PC-3 (cell line): ENCODE data around the gene SLC25A21. TPM values are rescaled to one million over a fixed set of nuclear protein-coding genes. Genes with fewer than 3 reads are reported as not detected.

Experiments
- ATAC-seq: fragments of 200-7000 bp; cut with Tn5 transposase; 2 replicates; pipeline ENCODE4 v1.9.1; 2020; ENCODE audit warnings: mild to moderate bottlenecking, moderate library complexity
- BruUV-seq: library from RNA; stranded (reverse); fragments of 400-500 nt; replicated peaks from 2 replicates; lab custom pipeline; 2021; lab: Mats Ljungman, UMichigan
- CTCF ChIA-PET: fragments of 300-600 bp; sonication (Branson Sonifier 250); formaldehyde crosslinking; loops from one replicate; lab custom pipeline; 2022; ENCODE audit warnings: antibody characterized with exemption; lab: Charles Lee
- POLR2A ChIA-PET: fragments of 300-600 bp; sonication (Branson Sonifier 250); formaldehyde crosslinking; loops from one replicate; lab custom pipeline; 2022; ENCODE audit warnings: antibody characterized with exemption; ENCODE audit not compliant: unreplicated experiment; lab: Charles Lee
- DNase-seq: peaks from one replicate; pipeline ENCODE4 v3.0.0-alpha.2; 2015
- H2AFZ ChIP-seq: fragments of 300-600 bp; sonication (generic); 2 replicates; pipeline ENCODE4 v1.6.0; 2016; ENCODE audit warnings: antibody characterized with exemption, low read length
- H3F3A ChIP-seq: fragments of 300-600 bp; sonication (generic); one replicate; pipeline ENCODE4 v1.6.0; 2017; ENCODE audit warnings: antibody characterized with exemption, low read length, control low read depth, mild to moderate bottlenecking; ENCODE audit not compliant: unreplicated experiment
- H3K27ac ChIP-seq: fragments of 300-600 bp; sonication (generic); 2 replicates; pipeline ENCODE4 v1.5.1; 2016; ENCODE audit warnings: mild to moderate bottlenecking, low read length
- H3K27me3 ChIP-seq: fragments of 300-600 bp; sonication (generic); 2 replicates; pipeline ENCODE4 v1.6.1; 2016; ENCODE audit warnings: low read length, mixed read lengths
- H3K36me3 ChIP-seq: fragments of 300-600 bp; sonication (generic); 2 replicates; pipeline ENCODE4 v1.6.1; 2016; ENCODE audit warnings: low read depth, mixed run types, low read length, mixed read lengths
- H3K4me1 ChIP-seq: fragments of 300-600 bp; sonication (generic); 2 replicates; pipeline ENCODE4 v1.5.1; 2016; ENCODE audit warnings: low read length; ENCODE audit not compliant: insufficient read depth
- H3K4me2 ChIP-seq: fragments of 300-600 bp; sonication (generic); 2 replicates; pipeline ENCODE4 v1.6.0; 2016; ENCODE audit warnings: low read length
- H3K4me3 ChIP-seq: fragments of 300-600 bp; sonication (generic); 2 replicates; pipeline ENCODE4 v1.5.1; 2016; ENCODE audit warnings: mild to moderate bottlenecking, low read length, mixed read lengths
- H3K79me2 ChIP-seq: fragments of 300-600 bp; sonication (generic); 2 replicates; pipeline ENCODE4 v1.6.1; 2017; ENCODE audit warnings: low read length, mixed read lengths
- H3K9ac ChIP-seq: fragments of 300-600 bp; sonication (generic); 2 replicates; pipeline ENCODE4 v1.6.0; 2016; ENCODE audit warnings: mild to moderate bottlenecking, low read length
- H3K9me2 ChIP-seq: fragments of 300-600 bp; sonication (generic); replicated peaks from 2 replicates; pipeline ENCODE4 v1.6.1; 2016; ENCODE audit warnings: mixed run types, low read length, mixed read lengths
- H3K9me3 ChIP-seq: fragments of 300-600 bp; sonication (generic); 2 replicates; pipeline ENCODE4 v1.6.1; 2016; ENCODE audit warnings: low read length, mixed read lengths
- H4K20me1 ChIP-seq: fragments of 300-600 bp; sonication (generic); 2 replicates; pipeline ENCODE4 v1.6.1; 2016; ENCODE audit warnings: low read length, mixed read lengths
- CTCF ChIP-seq: fragments of 300-600 bp; sonication (generic); conservative IDR thresholded peaks from 2 replicates; pipeline ENCODE4 v1.5.1; 2017; ENCODE audit warnings: antibody characterized with exemption, low read depth, mild to moderate bottlenecking, low read length
- EZH2 ChIP-seq: fragments of 300-600 bp; sonication (generic); IDR thresholded peaks from one replicate; pipeline ENCODE4 v1.6.1; 2017; ENCODE audit warnings: antibody characterized with exemption, mild to moderate bottlenecking, low read length; ENCODE audit not compliant: unreplicated experiment
- EZH2phosphoT487 ChIP-seq: fragments of 300-600 bp; sonication (generic); IDR thresholded peaks from 2 replicates; pipeline ENCODE4 v1.6.1; 2018; ENCODE audit warnings: mild to moderate bottlenecking, antibody characterized with exemption, low read length, borderline replicate concordance
- intact Hi-C: fragments of 100-400 bp; cut with micrococcal nuclease; formaldehyde crosslinking; loops from 2 replicates; pipeline ENCODE4 v1.9.0; 2023
- total RNA-seq: library from RNA; depleted of rRNA; stranded (reverse); fragments of >200 nt; gene quantifications from 2 replicates; pipeline ENCODE4 v1.2.3, GENCODE V29; 2014

SLC25A21 gene
- total RNA-seq, 1 experiment from 2014 or later: 0.87 TPM

GRCh38 chr14:37153483-37153882 is 18.9 kb downstream of the SLC25A21 start:
- Histone ChIP-seq H3K9me3 (peaks cover 9% of the 10 kb centered on the region; the same call in 1 of the 2 replicates), H4K20me1 (no peaks in the 10 kb centered on the region), H3K4me2 (no peak overlapping the region), H3K9me2 (no peaks in the 10 kb centered on the region), H3K36me3 (peaks cover 7% of the 10 kb centered on the region; the same call in 1 of the 2 replicates), H3K79me2 (no peaks in the 10 kb centered on the region), H3F3A (no peaks in the 10 kb centered on the region), H3K27ac (no peak overlapping the region), H3K27me3 (no peaks in the 10 kb centered on the region), H3K9ac (no peak overlapping the region), H3K4me3 (no peak overlapping the region), H2AFZ (no peak overlapping the region), H3K4me1 (no peaks in the 10 kb centered on the region)
- ATAC-seq: no peak
- DNase-seq: no peak
- TF ChIP-seq CTCF (no peak), EZH2phosphoT487 (no peak), EZH2 (no peak)
- BruUV-seq: no TSS peak
- POLR2A ChIA-PET: interaction anchor here (0.6 kb wide), 1 partner anchor 45 kb away, joined by 3 read pairs; no protein-coding TSS in a partner anchor
- CTCF ChIA-PET: interaction anchor here (0.6 to 0.8 kb wide), 2 partner anchors 79 to 492 kb away, joined by 4 to 5 read pairs; partner anchors contain the start of gene PAX9
- intact Hi-C loops: loop anchor here (10.0 kb wide), 1 partner anchor 1079 kb away; no protein-coding TSS in a partner anchor

- ATAC-seq (no peak), DNase-seq (no peak)
- H3K79me2 ChIP-seq: no peaks in the 10 kb centered on the region
- H3K4me2 ChIP-seq: no peak overlapping the region
- BruUV-seq: no TSS peak
- H3K36me3 ChIP-seq: peaks cover 7% of the 10 kb centered on the region; the same call in 1 of the 2 replicates
- no peaks in the 10 kb centered on the region for H3K9me2 ChIP-seq
- no peaks in the 10 kb centered on the region for H3K4me1 ChIP-seq
- no peaks in the 10 kb centered on the region for H4K20me1 ChIP-seq
- no peak overlapping the region for H3K27ac ChIP-seq
- H3K9me3 ChIP-seq: peaks cover 9% of the 10 kb centered on the region; the same call in 1 of the 2 replicates
- H3K27me3 ChIP-seq: no peaks in the 10 kb centered on the region
- H3K9ac ChIP-seq: no peak overlapping the region
- POLR2A ChIA-PET: interaction anchor here (0.6 kb wide), 1 partner anchor 45 kb away, joined by 3 read pairs; no protein-coding TSS in a partner anchor
- no peaks in the 10 kb centered on the region for H3F3A ChIP-seq
- H3K4me3 ChIP-seq: no peak overlapping the region
- CTCF ChIA-PET: interaction anchor here (0.6 to 0.8 kb wide), 2 partner anchors 80 to 491 kb away, joined by 4 to 5 read pairs; partner anchors contain the start of gene PAX9
- intact Hi-C loops: loop anchor here (10.0 kb wide), 1 partner anchor 1078 kb away; no protein-coding TSS in a partner anchor
- no peak overlapping the region for H2AFZ ChIP-seq
- TF ChIP-seq CTCF (no peak), EZH2phosphoT487 (no peak), EZH2 (no peak)
Observed at GRCh38 chr14:37153005-37153404, 19.4 kb downstream of the SLC25A21 start.

GRCh38 chr14:37150414-37150813 is 22.0 kb downstream of the SLC25A21 start:
- BruUV-seq: no TSS peak

More at GRCh38 chr14:37150414-37150813, 22.0 kb downstream of the SLC25A21 start:
- no peak for TF ChIP-seq EZH2phosphoT487
- TF ChIP-seq CTCF: peak; percentile 90
- no peaks in the 10 kb centered on the region for H3F3A ChIP-seq
- peaks cover 4% of the 10 kb centered on the region; the same call in 1 of the 2 replicates for H3K36me3 ChIP-seq
- no peak overlapping the region for H3K27ac ChIP-seq
- H3K27me3 ChIP-seq: no peaks in the 10 kb centered on the region
- ATAC-seq (peak; percentile 82), DNase-seq (peak; percentile 76)
- intact Hi-C loops: loop anchor here (1.0 to 10.0 kb wide), 5 partner anchors 48 to 1076 kb away; no protein-coding TSS in a partner anchor
- no peak overlapping the region for H2AFZ ChIP-seq
- H3K9me2 ChIP-seq: no peaks in the 10 kb centered on the region
- no peak overlapping the region for H3K9ac ChIP-seq
- H3K9me3 ChIP-seq: peaks cover 6% of the 10 kb centered on the region; the same call in 1 of the 2 replicates
- no peaks in the 10 kb centered on the region for H3K79me2 ChIP-seq
- peaks cover 5% of the 10 kb centered on the region for H3K4me1 ChIP-seq
- POLR2A ChIA-PET: interaction anchor here (0.6 kb wide), 1 partner anchor 413 kb away, joined by 3 read pairs; no protein-coding TSS in a partner anchor
- CTCF ChIA-PET: interaction anchor here (0.6 to 3.0 kb wide), 10 partner anchors 10 to 597 kb away, joined by 3 to 18 read pairs (median 5); no protein-coding TSS in a partner anchor
- 0 out of 2 replicates have a peak overlapping the region, but pooled peaks have one; percentile 37 for H3K4me2 ChIP-seq
- H4K20me1 ChIP-seq: no peaks in the 10 kb centered on the region
- no peak overlapping the region for H3K4me3 ChIP-seq
